Natural killer cell (primary cell): ENCODE measurements around the gene HARBI1. TPM values are rescaled to one million over a fixed set of nuclear protein-coding genes. Genes with fewer than 3 reads are reported as not detected.

Experiments used
- ATAC-seq, 3 donors: fragments of 150-1000 bp in 2 of 3; fragments of 200-7000 bp in 1 of 3; cut with Tn5 transposase; 1 replicate in 1 of 3; 2 replicates in 2 of 3; pipeline ENCODE4 v1.10.0; 2021; ENCODE audit warnings: mild to moderate bottlenecking in 2 of 3, moderate library complexity in 2 of 3
- DNase-seq, 2 donors: peaks; one replicate each; pipeline versions ENCODE4 v3.0.0 to v3.0.0-alpha.2; 2013 to 2021; ENCODE audit warnings: mixed read lengths in 1 of 2
- H3K27ac ChIP-seq: one replicate; pipeline ENCODE4 v1.5.1; 2013; ENCODE audit warnings: mild to moderate bottlenecking, low read length
- H3K27me3 ChIP-seq: one replicate; pipeline ENCODE4 v1.6.1; 2013; ENCODE audit warnings: low read length; ENCODE audit not compliant: control insufficient read depth, insufficient read depth
- H3K36me3 ChIP-seq: one replicate; pipeline ENCODE4 v1.6.1; 2013; ENCODE audit warnings: low read length; ENCODE audit not compliant: control insufficient read depth, insufficient read depth
- H3K4me1 ChIP-seq: one replicate; pipeline ENCODE4 v1.6.1; 2013; ENCODE audit warnings: low read length; ENCODE audit not compliant: control insufficient read depth, insufficient read depth
- H3K4me3 ChIP-seq: one replicate; pipeline ENCODE4 v1.5.1; 2013; ENCODE audit warnings: low read length
- H3K9me3 ChIP-seq: one replicate; pipeline ENCODE4 v1.6.1; 2013; ENCODE audit warnings: low read length; ENCODE audit not compliant: control insufficient read depth, insufficient read depth
- H3K27ac Mint-ChIP-seq, 2 donors: one replicate each; pipeline ENCODE4 v1.8.0; 2022; ENCODE audit warnings: mild to moderate bottlenecking in 2 of 2, mixed read lengths in 2 of 2, moderate library complexity in 1 of 2
- H3K27me3 Mint-ChIP-seq, 2 donors: one replicate each; pipeline ENCODE4 v1.8.0; 2022; ENCODE audit warnings: low read depth in 2 of 2, mixed read lengths in 2 of 2
- H3K36me3 Mint-ChIP-seq: one replicate; pipeline ENCODE4 v1.8.0; 2022; ENCODE audit warnings: mixed read lengths
- H3K4me1 Mint-ChIP-seq, 2 donors: one replicate each; pipeline ENCODE4 v1.8.0; 2022; ENCODE audit warnings: mixed read lengths in 2 of 2
- H3K4me3 Mint-ChIP-seq: one replicate; pipeline ENCODE4 v1.8.0; 2022; ENCODE audit warnings: mild to moderate bottlenecking, moderate library complexity, mixed read lengths
- H3K9me3 Mint-ChIP-seq, 2 donors: one replicate each; pipeline ENCODE4 v1.8.0; 2022; ENCODE audit warnings: mixed read lengths in 2 of 2
- CTCF ChIP-seq: fragments of 200-600 bp; IDR thresholded peaks from one replicate; pipeline ENCODE4 v1.8.0; 2022; ENCODE audit warnings: antibody characterized with exemption
- WGBS: methylation state at CpG from one replicate; pipeline ENCODE4 v1.1.7; 2013; ENCODE audit warnings: missing lambda C conversion rate; ENCODE audit not compliant: insufficient coverage; 5-methylcytosine and 5-hydroxymethylcytosine counted together
- intact Hi-C: fragments of 100-400 bp; cut with micrococcal nuclease; formaldehyde crosslinking; loops from one replicate; pipeline ENCODE4 v1.14.2; 2022
- total RNA-seq, 4 donors: library from RNA; stranded (reverse); fragments of 120-200 nt in 1 of 4; gene quantifications; one replicate each; pipeline versions ENCODE4 v1.2.3 to v1.2.4, GENCODE V29; 2013 to 2022

HARBI1 gene
- total RNA-seq, 3 donors from 2014 or later (not counting 1 experiment from before 2014, with no cell fraction given), result 9.9 to 16.8 (median 12.7) TPM

- ATAC-seq (no peak), DNase-seq (no peak)
- no peaks in the 10 kb centered on the region for H3K36me3 Mint-ChIP-seq
- H3K27me3 ChIP-seq, result no peaks in the 10 kb centered on the region
- WGBS, result 100% methylated on average over 2 of the region's 2 CpGs
- H3K4me3 ChIP-seq, result no peak overlapping the region
- H3K36me3 ChIP-seq, result no peaks in the 10 kb centered on the region
- TF ChIP-seq CTCF, result no peak
- no peak overlapping the region for H3K27ac ChIP-seq
- H3K9me3 Mint-ChIP-seq, result no peaks in the 10 kb centered on the region
- H3K27ac Mint-ChIP-seq, result peak overlapping the region; percentile 9 to 68
- H3K4me1 Mint-ChIP-seq, result peaks cover 20 to 31% of the 10 kb centered on the region in 2 donors
- H3K9me3 ChIP-seq, result no peaks in the 10 kb centered on the region
- H3K4me3 Mint-ChIP-seq, result no peak overlapping the region
- H3K4me1 ChIP-seq, result no peaks in the 10 kb centered on the region
- intact Hi-C loops, result loop anchor here (10.0 kb wide), 1 partner anchor 62 kb away; no protein-coding TSS in a partner anchor
- no peaks in the 10 kb centered on the region for H3K27me3 Mint-ChIP-seq
Observed at GRCh38 chr11:46612326-46612725, 4.7 kb downstream of the HARBI1 start.

- H3K4me3 ChIP-seq, result no peak overlapping the region
- H3K27me3 Mint-ChIP-seq, result no peaks in the 10 kb centered on the region
- H3K27ac ChIP-seq, result no peak overlapping the region
- H3K4me1 Mint-ChIP-seq, result peaks cover 20 to 30% of the 10 kb centered on the region in 2 donors
- H3K4me3 Mint-ChIP-seq, result no peak overlapping the region
- intact Hi-C loops, result loop anchor here (10.0 kb wide), 1 partner anchor 63 kb away; no protein-coding TSS in a partner anchor
- H3K27ac Mint-ChIP-seq, result peak overlapping the region; percentile 9 to 68
- no peaks in the 10 kb centered on the region for H3K4me1 ChIP-seq
- WGBS, result 72% methylated on average over 5 of the region's 5 CpGs
- ATAC-seq (peak; percentile 2 to 42 (median 26)), DNase-seq (no peak)
- no peak for TF ChIP-seq CTCF
- no peaks in the 10 kb centered on the region for H3K9me3 Mint-ChIP-seq
- no peaks in the 10 kb centered on the region for H3K36me3 Mint-ChIP-seq
- no peaks in the 10 kb centered on the region for H3K9me3 ChIP-seq
- H3K36me3 ChIP-seq, result no peaks in the 10 kb centered on the region
- no peaks in the 10 kb centered on the region for H3K27me3 ChIP-seq
Observed at GRCh38 chr11:46611526-46612304, 5.3 kb downstream of the HARBI1 start.

- no peak for DNase-seq
- peaks cover 13 to 14% of the 10 kb centered on the region in 2 donors for H3K4me1 Mint-ChIP-seq
- no peak for ATAC-seq
- Histone ChIP-seq H3K4me3 (no peak overlapping the region), H3K4me1 (no peaks in the 10 kb centered on the region), H3K9me3 (no peaks in the 10 kb centered on the region), H3K36me3 (no peaks in the 10 kb centered on the region), H3K27me3 (no peaks in the 10 kb centered on the region), H3K27ac (no peak overlapping the region)
- intact Hi-C loops, result no loop called here
- no peaks in the 10 kb centered on the region for H3K27me3 Mint-ChIP-seq
- no peak overlapping the region for H3K27ac Mint-ChIP-seq
- no peak overlapping the region for H3K4me3 Mint-ChIP-seq
- H3K9me3 Mint-ChIP-seq, result no peaks in the 10 kb centered on the region
- H3K36me3 Mint-ChIP-seq, result no peaks in the 10 kb centered on the region
- WGBS, result 91% methylated on average over 4 of the region's 6 CpGs
- TF ChIP-seq CTCF, result no peak
Observed at GRCh38 chr11:46609386-46609785, 7.6 kb downstream of the HARBI1 start.
